H1 (cell line): ENCODE data around the gene NBEA. TPM values are rescaled to one million over a fixed set of nuclear protein-coding genes. Genes with fewer than 3 reads are reported as not detected.
A peak's percentile ranks its signal among the peaks of the same experiment; 100 is the strongest.

Experiments
- CTCF ChIA-PET: fragments of 300-600 bp; sonication (Branson Sonifier 250); formaldehyde crosslinking; loops from one replicate; lab custom pipeline; 2021; ENCODE audit not compliant: partially characterized antibody; lab: Charles Lee
- POLR2A ChIA-PET: fragments of 300-600 bp; sonication (Branson Sonifier 250); formaldehyde crosslinking; loops from one replicate; lab custom pipeline; 2021; ENCODE audit warnings: inconsistent platforms; ENCODE audit not compliant: partially characterized antibody; lab: Charles Lee
- DNase-seq, 2 experiments: peaks; one replicate each; pipeline versions ENCODE4 v3.0.0 to v3.0.0-alpha.2; 2010 to 2022; ENCODE audit warnings: low spot score in 2 of 2, low read depth in 1 of 2, mixed read lengths in 1 of 2
- FAIRE-seq: peaks from 2 replicates; lab custom pipeline; 2011; peaks lifted over from hg19 to GRCh38; lab: Jason Lieb, UNC
- H2AFZ ChIP-seq: 2 replicates; pipeline ENCODE4 v1.8.1; 2012; ENCODE audit warnings: low read length, inconsistent platforms
- H2AK5ac ChIP-seq: 2 replicates; pipeline ENCODE4 v1.6.1; 2013; ENCODE audit warnings: low read depth, low read length
- H2BK120ac ChIP-seq: replicated peaks from 2 replicates; pipeline ENCODE3; 2013; ENCODE audit warnings: low read depth, low read length, inconsistent platforms
- H2BK12ac ChIP-seq: 2 replicates; pipeline ENCODE4 v1.6.1; 2013; ENCODE audit warnings: low read depth, low read length
- H2BK15ac ChIP-seq: 2 replicates; pipeline ENCODE4 v1.6.1; 2013; ENCODE audit warnings: low read length
- H2BK20ac ChIP-seq: 2 replicates; pipeline ENCODE4 v1.6.1; 2013; ENCODE audit warnings: low read length
- H2BK5ac ChIP-seq: 2 replicates; pipeline ENCODE4 v1.6.1; 2013; ENCODE audit warnings: low read depth, low read length
- H3K14ac ChIP-seq: 2 replicates; pipeline ENCODE4 v1.6.1; 2013; ENCODE audit warnings: inconsistent platforms; ENCODE audit not compliant: insufficient read length
- H3K18ac ChIP-seq: 2 replicates; pipeline ENCODE4 v1.6.1; 2013; ENCODE audit warnings: low read length; ENCODE audit errors: extremely low read depth
- H3K23ac ChIP-seq: 2 replicates; pipeline ENCODE4 v1.6.1; 2013; ENCODE audit warnings: inconsistent platforms; ENCODE audit not compliant: insufficient read length
- H3K23me2 ChIP-seq: 2 replicates; pipeline ENCODE4 v1.6.1; 2013; ENCODE audit warnings: low read depth, low read length
- H3K27ac ChIP-seq: 2 replicates; pipeline ENCODE4 v1.6.1; 2011; ENCODE audit warnings: low read depth, low read length, inconsistent platforms
- H3K27me3 ChIP-seq, 4 experiments: replicated peaks in 1 of 4; 1 replicate in 1 of 4; 2 replicates in 3 of 4; pipeline versions ENCODE4 v1.6.1 to v1.8.1; 2011 to 2013; ENCODE audit warnings: low read length in 3 of 4, mild to moderate bottlenecking in 3 of 4, inconsistent platforms in 2 of 4, mixed read lengths in 2 of 4, moderate library complexity in 1 of 4; ENCODE audit not compliant: control insufficient read depth in 3 of 4, insufficient read depth in 3 of 4; ENCODE audit errors: extremely low read depth in 1 of 4
- H3K36me3 ChIP-seq, 4 experiments: 2 replicates each; pipeline versions ENCODE4 v1.6.1 to v1.8.1; 2011 to 2013; ENCODE audit warnings: mild to moderate bottlenecking in 4 of 4, low read length in 3 of 4, moderate library complexity in 2 of 4, control low read depth in 1 of 4, inconsistent platforms in 1 of 4; ENCODE audit not compliant: insufficient read depth in 4 of 4, control insufficient read depth in 2 of 4
- H3K4ac ChIP-seq: replicated peaks from 2 replicates; pipeline ENCODE3; 2013; ENCODE audit warnings: low read length, low read depth, mixed read lengths, inconsistent platforms; ENCODE audit not compliant: insufficient read length
- H3K4me1 ChIP-seq, 4 experiments: replicated peaks in 1 of 4; 1 replicate in 1 of 4; 2 replicates in 3 of 4; pipeline versions ENCODE4 v1.6.1 to v1.8.1; 2011 to 2013; ENCODE audit warnings: low read length in 3 of 4, inconsistent platforms in 2 of 4, mixed read lengths in 1 of 4; ENCODE audit not compliant: insufficient read depth in 4 of 4, control insufficient read depth in 3 of 4
- H3K4me2 ChIP-seq, 2 experiments: 2 replicates each; pipeline versions ENCODE4 v1.6.1 to v1.8.1; 2011 to 2013; ENCODE audit warnings: low read depth in 2 of 2, low read length in 2 of 2, control low read depth in 1 of 2, inconsistent platforms in 1 of 2, mild to moderate bottlenecking in 1 of 2; ENCODE audit not compliant: insufficient read depth in 1 of 2
- H3K4me3 ChIP-seq, 4 experiments: fragments of 200-600, 300-600 bp in 1 of 4; sonication (generic), shearing (Covaris generic), sonication (Bioruptor Twin) in 1 of 4; 2 replicates each; pipeline versions ENCODE4 v1.5.1 to v1.8.1; 2011 to 2016; ENCODE audit warnings: low read length in 4 of 4, low read depth in 3 of 4, control low read depth in 2 of 4, inconsistent platforms in 2 of 4, mild to moderate bottlenecking in 2 of 4, mixed read lengths in 1 of 4, moderate library complexity in 1 of 4; ENCODE audit not compliant: insufficient read depth in 2 of 4; ENCODE audit errors: extremely low read depth in 1 of 4
- H3K56ac ChIP-seq: replicated peaks from 2 replicates; pipeline ENCODE3; 2013; ENCODE audit warnings: low read depth, mild to moderate bottlenecking, mixed read lengths, low read length, inconsistent platforms; ENCODE audit not compliant: insufficient read length
- H3K79me1 ChIP-seq: 2 replicates; pipeline ENCODE4 v1.6.1; 2013; ENCODE audit warnings: low read depth, low read length, control low read depth
- H3K79me2 ChIP-seq, 2 experiments: 2 replicates each; pipeline versions ENCODE4 v1.6.1 to v1.8.1; 2012 to 2013; ENCODE audit warnings: low read length in 2 of 2, mild to moderate bottlenecking in 2 of 2, inconsistent platforms in 1 of 2; ENCODE audit not compliant: insufficient read depth in 2 of 2, control insufficient read depth in 1 of 2
- H3K9ac ChIP-seq, 4 experiments: replicated peaks in 1 of 4; 1 replicate in 1 of 4; 2 replicates in 3 of 4; pipeline versions ENCODE4 v1.6.1 to v1.8.1; 2011 to 2013; ENCODE audit warnings: low read depth in 3 of 4, low read length in 3 of 4, control low read depth in 2 of 4, mild to moderate bottlenecking in 2 of 4, moderate library complexity in 2 of 4, inconsistent platforms in 1 of 4; ENCODE audit errors: extremely low read depth in 1 of 4
- H3K9me3 ChIP-seq, 2 experiments: 2 replicates each; pipeline versions ENCODE4 v1.6.1 to v1.8.1; 2012 to 2013; ENCODE audit warnings: mild to moderate bottlenecking in 2 of 2, moderate library complexity in 2 of 2, control low read depth in 1 of 2, inconsistent platforms in 1 of 2, low read depth in 1 of 2, low read length in 1 of 2, mixed read lengths in 1 of 2; ENCODE audit not compliant: insufficient read depth in 2 of 2
- H4K20me1 ChIP-seq, 2 experiments: replicated peaks in 1 of 2; 2 replicates each; pipeline versions ENCODE3 to v1.8.1; 2011 to 2013; ENCODE audit warnings: inconsistent platforms in 2 of 2, low read length in 2 of 2, mild to moderate bottlenecking in 1 of 2; ENCODE audit not compliant: insufficient read depth in 2 of 2, control insufficient read depth in 1 of 2
- H4K5ac ChIP-seq: 2 replicates; pipeline ENCODE4 v1.6.1; 2013; ENCODE audit warnings: low read length, low read depth, mixed read lengths, inconsistent platforms; ENCODE audit not compliant: insufficient read length
- H4K8ac ChIP-seq: 2 replicates; pipeline ENCODE4 v1.8.0; 2013; ENCODE audit warnings: mild to moderate bottlenecking, moderate library complexity, low read length, inconsistent platforms; ENCODE audit not compliant: insufficient read depth; ENCODE audit errors: extremely low read depth
- H4K91ac ChIP-seq: replicated peaks from 2 replicates; pipeline ENCODE3; 2013; ENCODE audit warnings: low read length, mixed read lengths, inconsistent platforms; ENCODE audit not compliant: insufficient read length
- HDAC6 ChIP-seq: IDR thresholded peaks from one replicate; pipeline ENCODE4 v1.7.1; 2012; ENCODE audit warnings: low read depth, mild to moderate bottlenecking, inconsistent platforms, low read length, moderate library complexity
- SRF ChIP-seq: IDR thresholded peaks from 2 replicates; pipeline ENCODE4 v1.6.1; 2011; ENCODE audit warnings: mild to moderate bottlenecking, low read depth, low read length, moderate library complexity
- YY1 ChIP-seq: IDR thresholded peaks from 2 replicates; pipeline ENCODE4 v1.6.1; 2011; ENCODE audit warnings: low read depth, mild to moderate bottlenecking, low read length
- WGBS, 2 experiments: shearing (Covaris generic) in 1 of 2; methylation state at CpG; one replicate each; pipeline versions ENCODE4 v1.1.6 to v1.1.7; 2013 to 2015; ENCODE audit warnings: low lambda C conversion rate in 2 of 2, mixed read lengths in 2 of 2, inconsistent platforms in 1 of 2, low coverage in 1 of 2, missing lambda C conversion rate in 1 of 2; ENCODE audit not compliant: insufficient replicate concordance in 2 of 2, insufficient coverage in 1 of 2, insufficient read length in 1 of 2; ENCODE audit errors: extremely low coverage in 1 of 2, missing lambda C conversion rate in 1 of 2; 5-methylcytosine and 5-hydroxymethylcytosine counted together
- polyA plus RNA-seq, 7 experiments: library from polyadenylated mRNA; depleted of rRNA in 3 of 7; stranded (reverse) in 5 of 7; unstranded in 2 of 7; fragments of >200 nt in 5 of 7; fragments of 200-250 nt in 2 of 7; gene quantifications; 1 replicate in 5 of 7; 2 replicates in 1 of 7; 4 replicates in 1 of 7; pipeline versions ENCODE4 v1.2.1 to v1.2.3, GENCODE V29; 2011 to 2013; ENCODE audit warnings: missing spikeins in 2 of 7, mixed read lengths in 2 of 7
- total RNA-seq: library from RNA; stranded (reverse); fragmentation: NEBNext Ultra II Directional; extraction: Animal tissue kit (Norgen Biotek cat#: 25700); gene quantifications from 2 replicates; pipeline ENCODE4 v1.2.1, GENCODE V29; 2021

Gene NBEA
- total and polyA plus RNA-seq, 2 of the 8 experiments (the other 6 are each of a cell fraction or from before 2014, with no cell fraction given), result 14.2 to 21.5 TPM

DNA sequence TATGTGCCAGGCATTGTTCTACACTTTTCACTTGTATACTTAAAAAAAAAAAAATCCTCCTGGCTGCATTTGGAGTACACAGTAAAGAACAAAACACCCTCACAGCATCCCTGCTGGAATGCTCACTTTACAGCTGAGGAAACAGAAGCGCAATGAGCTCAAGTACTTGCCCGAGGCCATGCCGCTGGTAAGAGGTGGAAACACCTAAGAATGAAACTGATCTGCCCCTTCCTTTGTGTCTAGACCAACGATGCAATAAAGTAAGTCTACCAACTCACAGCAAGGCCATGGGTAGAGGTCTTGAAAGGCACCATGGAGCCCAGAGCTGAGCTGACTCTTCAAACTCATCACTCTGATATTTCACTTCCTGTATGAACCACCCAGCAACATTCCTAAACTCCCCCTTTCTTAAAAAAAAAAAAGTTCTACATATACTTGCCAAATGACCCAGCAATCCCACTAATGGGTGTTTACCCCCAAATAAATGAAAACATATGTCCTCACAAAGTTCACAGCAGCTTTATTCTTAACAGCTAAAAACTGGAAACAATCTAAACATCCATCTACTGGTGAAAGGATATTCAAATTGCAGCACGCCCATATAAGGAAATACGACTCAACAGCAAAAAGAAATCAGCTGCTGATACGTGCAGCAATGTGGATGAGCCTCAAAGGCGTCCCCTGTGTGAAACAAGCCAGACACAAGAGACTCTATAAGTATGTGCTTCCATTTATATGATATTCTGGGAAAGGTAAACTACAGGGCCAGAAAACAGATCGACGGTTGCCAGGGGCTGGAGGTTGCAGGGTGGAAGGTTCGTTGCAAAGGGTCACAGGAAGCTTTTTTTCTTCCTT is 771.1 kb downstream of the NBEA start:
- Histone ChIP-seq H4K91ac (no peak overlapping the region), H3K36me3 (no peaks in the 10 kb centered on the region), H2AFZ (peak overlapping the region; percentile 89; the same call in 1 of the 2 replicates), H4K8ac (no peak overlapping the region), H3K4ac (no peak overlapping the region), H2BK12ac (0 out of 2 replicates have a peak overlapping the region, but pooled peaks have one; percentile 62), H3K18ac (peak overlapping the region; percentile 25; the same call in 1 of the 2 replicates), H4K20me1 (no peaks in the 10 kb centered on the region), H3K79me1 (no peaks in the 10 kb centered on the region), H3K23me2 (no peaks in the 10 kb centered on the region), H3K27me3 (no peaks in the 10 kb centered on the region), H3K4me3 (no peak overlapping the region), H2BK120ac (no peak overlapping the region), H3K79me2 (no peaks in the 10 kb centered on the region), H3K23ac (no peak overlapping the region), H2BK5ac (no peak overlapping the region), H2AK5ac (no peak overlapping the region), H3K14ac (no peak overlapping the region), H3K56ac (no peak overlapping the region), H3K27ac (no peak overlapping the region), H3K9me3 (no peaks in the 10 kb centered on the region), H3K9ac (no peak overlapping the region), H4K5ac (no peak overlapping the region), H3K4me1 (no peaks in the 10 kb centered on the region; a peak in 1 of 7 replicates), H3K4me2 (no peak overlapping the region), H2BK15ac (no peak overlapping the region), H2BK20ac (no peak overlapping the region)
- ChIA-PET CTCF (interaction anchor here (0.6 to 3.4 kb wide), 7 partner anchors 8 to 83 kb away, joined by 3 to 21 read pairs (median 4); no protein-coding TSS in a partner anchor), POLR2A (interaction anchor here (0.9 kb wide), 1 partner anchor 9 kb away, joined by 4 read pairs; no protein-coding TSS in a partner anchor)
- peak; percentile 98 for TF ChIP-seq SRF
- TF ChIP-seq YY1, result no peak
- TF ChIP-seq HDAC6, result no peak
- FAIRE-seq, result no peak
- WGBS, 2 experiments, result 74% methylated on average over 11 of the region's 11 CpGs; no CpG with 5 or more reads in 1 of the 2 experiments
- DNase-seq, result no peak
